HepG2 (cell line): ENCODE results near the gene DDTL. TPM values are rescaled to one million over a fixed set of nuclear protein-coding genes. Genes with fewer than 3 reads are reported as not detected.
A peak's percentile ranks its signal among the peaks of the same experiment; 100 is the strongest.

Experiments used
- ATAC-seq: fragments of 200-7000 bp; cut with Tn5 transposase; 3 replicates; pipeline ENCODE4 v1.9.1; 2020; ENCODE audit warnings: mild to moderate bottlenecking, moderate library complexity
- BruUV-seq: library from RNA; stranded (reverse); fragments of 400-500 nt; replicated peaks from 2 replicates; lab custom pipeline; 2021; lab: Mats Ljungman, UMichigan
- CTCF ChIA-PET: fragments of 300-600 bp; formaldehyde crosslinking; extraction: SDS; loops from one replicate; lab custom pipeline; 2021; ENCODE audit warnings: low total read pairs, inconsistent platforms, low intra/inter-chr PET ratio; lab: Yijun Ruan, JAX
- POLR2A ChIA-PET: fragments of 350-600 bp; sonication (Branson Sonifier 250); formaldehyde crosslinking; loops from one replicate; lab custom pipeline; 2020; ENCODE audit warnings: antibody characterized with exemption, inconsistent platforms; lab: Yijun Ruan, JAX
- DNase-seq: peaks from one replicate; pipeline ENCODE4 v3.0.0-alpha.2; 2015; ENCODE audit warnings: low spot score
- FAIRE-seq: peaks from 3 replicates; lab custom pipeline; 2011; peaks lifted over from hg19 to GRCh38; lab: Jason Lieb, UNC
- H2AFZ ChIP-seq: one replicate; pipeline ENCODE4 v1.6.1; 2011; ENCODE audit warnings: low read length, inconsistent platforms
- H3K27ac ChIP-seq: fragments of 300-600 bp; 3 replicates; pipeline ENCODE4 v1.8.0; 2011; ENCODE audit warnings: mixed run types, mild to moderate bottlenecking, mixed read lengths, low read length, inconsistent platforms; ENCODE audit not compliant: insufficient read depth; ENCODE audit errors: extremely low read length
- H3K27me3 ChIP-seq, 2 experiments: fragments of 200-600 bp in 1 of 2; 2 replicates in 1 of 2; 3 replicates in 1 of 2; pipeline versions ENCODE4 v1.6.0 to v1.8.0; 2011; ENCODE audit warnings: low read length in 2 of 2, mild to moderate bottlenecking in 2 of 2, moderate library complexity in 2 of 2, inconsistent platforms in 1 of 2; ENCODE audit not compliant: insufficient read depth in 2 of 2, control insufficient read depth in 1 of 2
- H3K36me3 ChIP-seq, 2 experiments: fragments of 200-600 bp in 1 of 2; replicated peaks in 1 of 2; 2 replicates in 1 of 2; 3 replicates in 1 of 2; pipeline versions ENCODE4 v1.5.1 to v1.8.0; 2011; ENCODE audit warnings: low read length in 2 of 2, inconsistent platforms in 1 of 2; ENCODE audit not compliant: insufficient read depth in 2 of 2, control insufficient read depth in 1 of 2
- H3K4me1 ChIP-seq: 2 replicates; pipeline ENCODE4 v1.5.1; 2012; ENCODE audit warnings: low read length, inconsistent platforms; ENCODE audit not compliant: insufficient read depth
- H3K4me2 ChIP-seq: 2 replicates; pipeline ENCODE4 v1.6.0; 2011; ENCODE audit warnings: low read depth, low read length, inconsistent platforms
- H3K4me3 ChIP-seq, 3 experiments: fragments of 200-600 bp in 1 of 3; sonication (generic), shearing (Covaris generic) in 1 of 3; replicated peaks in 1 of 3; 2 replicates each; pipeline ENCODE4 v1.5.1; 2011 to 2016; ENCODE audit warnings: low read length in 3 of 3, inconsistent platforms in 2 of 3, low read depth in 2 of 3, mild to moderate bottlenecking in 2 of 3, control low read depth in 1 of 3, mixed read lengths in 1 of 3; ENCODE audit not compliant: insufficient read depth in 1 of 3
- H3K79me2 ChIP-seq: one replicate; pipeline ENCODE4 v1.6.1; 2011; ENCODE audit warnings: low read length, inconsistent platforms; ENCODE audit not compliant: insufficient read depth
- H3K9ac ChIP-seq: 2 replicates; pipeline ENCODE4 v1.6.0; 2011; ENCODE audit warnings: mild to moderate bottlenecking, low read depth, low read length, inconsistent platforms; ENCODE audit not compliant: insufficient read depth
- H3K9me3 ChIP-seq: 2 replicates; pipeline ENCODE4 v1.5.1; 2012; ENCODE audit warnings: mild to moderate bottlenecking, low read length
- H4K20me1 ChIP-seq: 2 replicates; pipeline ENCODE4 v1.6.0; 2011; ENCODE audit warnings: inconsistent platforms, mild to moderate bottlenecking, low read length, moderate library complexity; ENCODE audit not compliant: insufficient read depth
- ATF7 ChIP-seq, 2 experiments: fragments of 450-650 bp in 1 of 2; sonication (generic) in 1 of 2; formaldehyde crosslinking in 1 of 2; IDR thresholded peaks; 2 replicates each; pipeline versions ENCODE4 v1.4.0 to v1.6.1; 2016 to 2020; ENCODE audit warnings: antibody characterized with exemption in 1 of 2, mild to moderate bottlenecking in 1 of 2, missing genetic modification reagents in 1 of 2
- ATF7-NPFF ChIP-seq: sonication (generic); formaldehyde crosslinking; IDR thresholded peaks from 2 replicates; pipeline ENCODE4 v1.8.1; 2023; ENCODE audit warnings: mild to moderate bottlenecking, low read depth, missing genetic modification reagents, moderate library complexity
- E2F1 ChIP-seq: sonication (generic); formaldehyde crosslinking; IDR thresholded peaks from 2 replicates; pipeline ENCODE4 v1.5.0; 2020; ENCODE audit warnings: missing genetic modification reagents
- NR1H2 ChIP-seq: sonication (generic); formaldehyde crosslinking; IDR thresholded peaks from 2 replicates; pipeline ENCODE4 v1.8.1; 2022; ENCODE audit warnings: low read depth, missing genetic modification reagents, borderline replicate concordance
- SP2 ChIP-seq: sonication (generic); formaldehyde crosslinking; IDR thresholded peaks from 2 replicates; pipeline ENCODE4 v1.5.1; 2020; ENCODE audit warnings: mild to moderate bottlenecking, missing genetic modification reagents
- TP53 ChIP-seq: sonication (generic); formaldehyde crosslinking; conservative IDR thresholded peaks from 2 replicates; pipeline ENCODE4 v1.4.0; 2020; ENCODE audit warnings: missing genetic modification reagents
- ZNF18 ChIP-seq: sonication (generic); formaldehyde crosslinking; IDR thresholded peaks from 2 replicates; pipeline ENCODE4 v1.8.0; 2022; ENCODE audit warnings: mild to moderate bottlenecking, missing genetic modification reagents; ENCODE audit not compliant: insufficient replicate concordance
- ZNF263 ChIP-seq: sonication (generic); formaldehyde crosslinking; IDR thresholded peaks from 2 replicates; pipeline ENCODE4 v1.4.0; 2020; ENCODE audit warnings: missing genetic modification reagents
- ZNF615 ChIP-seq: sonication (generic); formaldehyde crosslinking; IDR thresholded peaks from 2 replicates; pipeline ENCODE4 v1.5.0; 2020; ENCODE audit warnings: mild to moderate bottlenecking, missing genetic modification reagents, borderline replicate concordance
- WGBS: methylation state at CpG from one replicate; pipeline ENCODE4 v1.1.6; 2017; ENCODE audit warnings: low lambda C conversion rate; 5-methylcytosine and 5-hydroxymethylcytosine counted together
- in situ Hi-C: cut with HindIII; loops from 2 replicates; pipeline ENCODE4 v1.10.0; 2017; ENCODE audit warnings: low pct_unique_long_range_greater_than_20kb; ENCODE audit not compliant: extremely low pct_ligation_motif_present
- intact Hi-C: fragments of 100-400 bp; cut with micrococcal nuclease; formaldehyde crosslinking; loops from one replicate; pipeline ENCODE4 v1.10.0; 2022; ENCODE audit not compliant: unreplicated experiment
- polyA plus RNA-seq, 8 experiments: library from polyadenylated mRNA; depleted of rRNA in 3 of 8; stranded (reverse) in 7 of 8; unstranded in 1 of 8; fragments of >200 nt; fragmentation: Illumina TruSeq in 4 of 8; extraction: Trizol in 4 of 8; gene quantifications; 2 replicates each; pipeline versions ENCODE4 v1.2.1 to v1.2.3, GENCODE V29; 2011 to 2016; ENCODE audit warnings: low read depth in 4 of 8, missing spikeins in 1 of 8, mixed read lengths in 1 of 8; ENCODE audit not compliant: insufficient read depth in 1 of 8
- total RNA-seq, 5 experiments: library from RNA; depleted of rRNA; stranded (reverse); fragments of >200 nt; fragmentation: Illumina TruSeq; extraction: Trizol; gene quantifications; 2 replicates each; pipeline ENCODE4 v1.2.3, GENCODE V29; 2016; ENCODE audit warnings: low read depth in 1 of 5
- TF ChIP-seq, protein P1 (sequence below): sonication (generic); formaldehyde crosslinking; IDR thresholded peaks from 2 replicates; pipeline ENCODE4 v1.4.0; 2020; ENCODE audit warnings: missing genetic modification reagents, mild to moderate bottlenecking, borderline replicate concordance

The DDTL gene
- total and polyA plus RNA-seq, 2 of the 13 experiments (the other 11 are each of a cell fraction or from before 2014, with no cell fraction given): 0.31 TPM; not detected in 1

GRCh38 chr22:24007253-24008021, 40.7 kb downstream of the DDTL start:
- Histone ChIP-seq H3K27ac (peak overlapping the region; percentile 87), H3K4me3 (peak overlapping the region in 1 of 3 experiments; percentile 95; a peak in 1 of 6 replicates), H3K4me2 (peak overlapping the region; percentile 86), H3K9me3 (no peaks in the 10 kb centered on the region), H3K36me3 (no peaks in the 10 kb centered on the region), H3K27me3 (no peaks in the 10 kb centered on the region; a peak in 1 of 5 replicates), H3K4me1 (peaks cover 76% of the 10 kb centered on the region), H3K9ac (peak overlapping the region; percentile 73), H2AFZ (no peak overlapping the region), H3K79me2 (peaks cover 11% of the 10 kb centered on the region), H4K20me1 (no peaks in the 10 kb centered on the region)
- in situ Hi-C loops (loop anchor here (5.0 kb wide), 1 partner anchor 70 kb away; no protein-coding TSS in a partner anchor), intact Hi-C loops (no loop called here)
- DNase-seq: no peak
- BruUV-seq: no TSS peak
- FAIRE-seq: no peak
- POLR2A ChIA-PET: no interaction called here
- ATAC-seq: no peak
- CTCF ChIA-PET: no interaction called here
- 60% methylated on average over 7 of the region's 8 CpGs for WGBS
- TF ChIP-seq TP53 (no peak), E2F1 (CRISPR knock-in tag) (no peak), ZNF18 (CRISPR knock-in tag) (peak; percentile 32), ATF7 (IDR thresholded peaks at IDR 0.05) (no peak), ATF7 (CRISPR knock-in tag; IDR thresholded peaks at IDR 0.05) (0 out of 2 replicates have a peak, but pooled peaks have one; percentile 1), ATF7-NPFF (CRISPR knock-in tag) (no peak), ZNF263 (CRISPR knock-in tag) (0 out of 2 replicates have a peak, but pooled peaks have one; percentile 27), SP2 (CRISPR knock-in tag) (no peak), ZNF615 (CRISPR knock-in tag) (0 out of 2 replicates have a peak, but pooled peaks have one; percentile 44), NR1H2 (CRISPR knock-in tag) (no peak)
- TF ChIP-seq, protein P1, sequence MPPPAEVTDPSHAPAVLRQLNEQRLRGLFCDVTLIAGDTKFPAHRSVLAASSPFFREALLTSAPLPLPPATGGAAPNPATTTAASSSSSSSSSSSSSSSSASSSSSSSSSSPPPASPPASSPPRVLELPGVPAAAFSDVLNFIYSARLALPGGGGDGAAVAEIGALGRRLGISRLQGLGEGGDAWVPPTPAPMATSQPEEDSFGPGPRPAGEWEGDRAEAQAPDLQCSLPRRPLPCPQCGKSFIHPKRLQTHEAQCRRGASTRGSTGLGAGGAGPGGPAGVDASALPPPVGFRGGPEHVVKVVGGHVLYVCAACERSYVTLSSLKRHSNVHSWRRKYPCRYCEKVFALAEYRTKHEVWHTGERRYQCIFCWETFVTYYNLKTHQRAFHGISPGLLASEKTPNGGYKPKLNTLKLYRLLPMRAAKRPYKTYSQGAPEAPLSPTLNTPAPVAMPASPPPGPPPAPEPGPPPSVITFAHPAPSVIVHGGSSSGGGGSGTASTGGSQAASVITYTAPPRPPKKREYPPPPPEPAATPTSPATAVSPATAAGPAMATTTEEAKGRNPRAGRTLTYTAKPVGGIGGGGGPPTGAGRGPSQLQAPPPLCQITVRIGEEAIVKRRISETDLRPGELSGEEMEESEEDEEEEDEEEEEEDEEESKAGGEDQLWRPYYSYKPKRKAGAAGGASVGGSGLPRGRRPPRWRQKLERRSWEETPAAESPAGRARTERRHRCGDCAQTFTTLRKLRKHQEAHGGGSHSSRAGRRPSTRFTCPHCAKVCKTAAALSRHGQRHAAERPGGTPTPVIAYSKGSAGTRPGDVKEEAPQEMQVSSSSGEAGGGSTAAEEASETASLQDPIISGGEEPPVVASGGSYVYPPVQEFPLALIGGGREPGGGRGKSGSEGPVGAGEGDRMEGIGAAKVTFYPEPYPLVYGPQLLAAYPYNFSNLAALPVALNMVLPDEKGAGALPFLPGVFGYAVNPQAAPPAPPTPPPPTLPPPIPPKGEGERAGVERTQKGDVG (CRISPR knock-in tag): peak; percentile 28; the same call in 1 of the 2 replicates
